Activated T-cell treated with anti-CD3 and anti-CD28 coated beads for 48 hours (primary cell): ENCODE measurements around the gene CENPP.
A peak's percentile ranks its signal among the peaks of the same experiment; 100 is the strongest.
"Not testable (repeated sequence)": the region's sequence is repeated elsewhere in the genome, so short reads cannot be mapped to it uniquely, and the experiment has no call there.

ENCODE experiments used
- DNase-seq: peaks from one replicate; pipeline ENCODE4 v3.0.0-alpha.2; 2020; ENCODE audit warnings: low read depth

CENPP gene

GRCh38 chr9:92616655-92617111 lies 290.9 kb downstream of the CENPP start:
- no peak for DNase-seq

- no peak for DNase-seq
Measured at GRCh38 chr9:92617195-92617813, 291.6 kb downstream of the CENPP start.

- DNase-seq, result no peak
Measured at GRCh38 chr9:92617951-92618510, 292.3 kb downstream of the CENPP start.

GRCh38 chr9:92618633-92619225 lies 293.0 kb downstream of the CENPP start:
- no peak for DNase-seq

GRCh38 chr9:92619601-92620300 lies 294.0 kb downstream of the CENPP start:
- DNase-seq, result no peak

GRCh38 chr9:92620845-92621244 lies 295.1 kb downstream of the CENPP start:
- DNase-seq, result no peak

- not testable (repeated sequence) for DNase-seq
Measured at GRCh38 chr9:92623936-92624335, 298.2 kb downstream of the CENPP start.

- DNase-seq, result no peak
Measured at GRCh38 chr9:92626484-92626883, 300.7 kb downstream of the CENPP start.

- no peak for DNase-seq
Measured at GRCh38 chr9:92627651-92628050, 301.9 kb downstream of the CENPP start.

GRCh38 chr9:92631452-92632343 lies 305.9 kb downstream of the CENPP start:
- DNase-seq, result peak; percentile 2

GRCh38 chr9:92632641-92633040 lies 306.9 kb downstream of the CENPP start:
- no peak for DNase-seq

GRCh38 chr9:92633614-92634278 lies 308.0 kb downstream of the CENPP start:
- no peak for DNase-seq

GRCh38 chr9:92634712-92635605 lies 309.2 kb downstream of the CENPP start:
- peak; percentile 56 for DNase-seq

GRCh38 chr9:92635760-92636159 lies 310.0 kb downstream of the CENPP start:
- no peak for DNase-seq

GRCh38 chr9:92636627-92637026 lies 310.9 kb downstream of the CENPP start:
- no peak for DNase-seq

GRCh38 chr9:92637326-92637725 lies 311.6 kb downstream of the CENPP start:
- DNase-seq, result no peak

GRCh38 chr9:92637886-92638620 lies 312.3 kb downstream of the CENPP start:
- DNase-seq, result no peak

- DNase-seq, result no peak
Measured at GRCh38 chr9:92638621-92639101, 312.9 kb downstream of the CENPP start.

GRCh38 chr9:92639124-92639523 lies 313.4 kb downstream of the CENPP start:
- DNase-seq, result no peak
